K562 (cell line): Measurements from ENCODE around the gene GFAP. TPM values are rescaled to one million over a fixed set of nuclear protein-coding genes. Genes with fewer than 3 reads are reported as not detected.
A peak's percentile ranks its signal among the peaks of the same experiment; 100 is the strongest.

ENCODE experiments used
- BACH1 ChIP-seq: fragments of 200-800 bp; sonication (Bioruptor generic); IDR thresholded peaks from 2 replicates; pipeline ENCODE4 v1.6.1; 2016; ENCODE audit warnings: missing genetic modification characterization, missing compliant biosample characterization
- ELF2 ChIP-seq: fragments of 250-450 bp; sonication (Bioruptor Pico); IDR thresholded peaks from 2 replicates; pipeline ENCODE4 v1.5.0; 2021; ENCODE audit warnings: mild to moderate bottlenecking
- HCFC1 ChIP-seq: IDR thresholded peaks from 2 replicates; pipeline ENCODE4 v1.6.1; 2012; ENCODE audit warnings: low read depth, low read length, improper control_type of control experiment
- HDAC8 ChIP-seq: fragments of 450-650 bp; IDR thresholded peaks from 2 replicates; pipeline ENCODE4 v1.6.1; 2016; ENCODE audit warnings: mild to moderate bottlenecking, missing genetic modification characterization, moderate library complexity, missing compliant biosample characterization
- HLTF ChIP-seq: fragments of 450-650 bp; IDR thresholded peaks from 2 replicates; pipeline ENCODE4 v1.6.1; 2016
- HMGN3 ChIP-seq: IDR thresholded peaks from 2 replicates; pipeline ENCODE4 v1.6.1; 2011; ENCODE audit warnings: borderline replicate concordance, low read depth, mild to moderate bottlenecking, mixed read lengths, low read length; ENCODE audit not compliant: insufficient read length; ENCODE audit errors: extremely low read depth
- HNRNPUL1 ChIP-seq: fragments of 200-400 bp; formaldehyde crosslinking; IDR thresholded peaks from 2 replicates; pipeline ENCODE4 v1.6.1; 2017; ENCODE audit warnings: low read length
- KHSRP ChIP-seq: fragments of 450-650 bp; IDR thresholded peaks from 2 replicates; pipeline ENCODE4 v1.6.1; 2017
- NCOA2 ChIP-seq, 2 experiments: fragments of 450-650 bp; IDR thresholded peaks; 2 replicates each; pipeline ENCODE4 v1.6.1; 2018; ENCODE audit warnings: mild to moderate bottlenecking in 2 of 2, moderate library complexity in 1 of 2; ENCODE audit not compliant: partially characterized antibody in 2 of 2
- POLR2H ChIP-seq: IDR thresholded peaks from 2 replicates; pipeline ENCODE4 v1.6.1; 2016; ENCODE audit warnings: missing genetic modification characterization, low read depth, mild to moderate bottlenecking, control low read depth, missing compliant biosample characterization, moderate library complexity
- RFX5 ChIP-seq: IDR thresholded peaks from 2 replicates; pipeline ENCODE4 v1.6.1; 2011; ENCODE audit warnings: low read depth, mild to moderate bottlenecking, improper control_type of control experiment, low read length
- SNRNP70 ChIP-seq: fragments of 200-400 bp; formaldehyde crosslinking; optimal IDR thresholded peaks from 2 replicates; pipeline ENCODE3; 2017; ENCODE audit warnings: low read depth, low read length
- TAL1 ChIP-seq: fragments of 450-650 bp; IDR thresholded peaks from 2 replicates; pipeline ENCODE4 v1.6.1; 2016; ENCODE audit warnings: mild to moderate bottlenecking
- polyA plus RNA-seq, 8 experiments: library from polyadenylated mRNA; depleted of rRNA in 4 of 8; stranded (reverse) in 5 of 8; unstranded in 3 of 8; fragments of >200 nt; fragmentation: Nextera tagmentation in 2 of 8; fragmentation: Illumina TruSeq in 1 of 8; extraction: Ambion mirVana in 2 of 8; extraction: Trizol in 1 of 8; gene quantifications; 2 replicates each; pipeline versions ENCODE4 v1.2.1 to v1.2.3, GENCODE V29; 2011 to 2014; ENCODE audit warnings: inconsistent platforms in 1 of 8, missing spikeins in 1 of 8
- total RNA-seq, 7 experiments: library from RNA; depleted of rRNA in 6 of 7; stranded (reverse); fragments of >200 nt in 6 of 7; fragmentation: Illumina TruSeq in 2 of 7; extraction: Trizol in 2 of 7; gene quantifications; 2 replicates each; pipeline versions ENCODE4 v1.2.1 to v1.2.3, GENCODE V29; 2011 to 2021; ENCODE audit warnings: low replicate concordance in 1 of 7
- TF ChIP-seq, protein P1 (sequence below): IDR thresholded peaks from 3 replicates; pipeline ENCODE4 v1.6.1; 2011; ENCODE audit warnings: borderline replicate concordance, mild to moderate bottlenecking; ENCODE audit not compliant: insufficient read length, insufficient read depth
- TF ChIP-seq, protein P2 (sequence below): sonication (generic); formaldehyde crosslinking; IDR thresholded peaks from 2 replicates; pipeline ENCODE4 v1.8.1; 2023; ENCODE audit warnings: mild to moderate bottlenecking, missing genetic modification reagents
- TF ChIP-seq, protein P3 (sequence below), 2 experiments: fragments of 250-450 bp in 1 of 2; fragments of 450-650 bp in 1 of 2; sonication (Bioruptor Pico) in 1 of 2; IDR thresholded peaks; 2 replicates each; pipeline versions ENCODE4 v1.6.1 to v1.8.0; 2016 to 2021; ENCODE audit warnings: mild to moderate bottlenecking in 2 of 2, moderate library complexity in 2 of 2, missing compliant biosample characterization in 1 of 2, missing genetic modification characterization in 1 of 2
- TF ChIP-seq, protein P4 (sequence below), 2 experiments: IDR thresholded peaks; 2 replicates each; pipeline ENCODE4 v1.6.1; 2012; ENCODE audit warnings: improper control_type of control experiment in 2 of 2, low read depth in 2 of 2, low read length in 2 of 2, borderline replicate concordance in 1 of 2
- TF ChIP-seq, protein P5 (sequence below), 2 experiments: fragments of 450-650 bp in 1 of 2; sonication (generic) in 1 of 2; formaldehyde crosslinking; conservative IDR thresholded peaks; 2 replicates each; pipeline versions ENCODE4 v1.4.0 to v1.8.1; 2020 to 2022; ENCODE audit warnings: mild to moderate bottlenecking in 1 of 2, missing genetic modification reagents in 1 of 2

The GFAP gene
- total and polyA plus RNA-seq, 9 of the 15 experiments (the other 6 are each of a cell fraction or from before 2014, with no cell fraction given): 0.07 to 1.4 (median 0.60) TPM; not detected in 1

DNA sequence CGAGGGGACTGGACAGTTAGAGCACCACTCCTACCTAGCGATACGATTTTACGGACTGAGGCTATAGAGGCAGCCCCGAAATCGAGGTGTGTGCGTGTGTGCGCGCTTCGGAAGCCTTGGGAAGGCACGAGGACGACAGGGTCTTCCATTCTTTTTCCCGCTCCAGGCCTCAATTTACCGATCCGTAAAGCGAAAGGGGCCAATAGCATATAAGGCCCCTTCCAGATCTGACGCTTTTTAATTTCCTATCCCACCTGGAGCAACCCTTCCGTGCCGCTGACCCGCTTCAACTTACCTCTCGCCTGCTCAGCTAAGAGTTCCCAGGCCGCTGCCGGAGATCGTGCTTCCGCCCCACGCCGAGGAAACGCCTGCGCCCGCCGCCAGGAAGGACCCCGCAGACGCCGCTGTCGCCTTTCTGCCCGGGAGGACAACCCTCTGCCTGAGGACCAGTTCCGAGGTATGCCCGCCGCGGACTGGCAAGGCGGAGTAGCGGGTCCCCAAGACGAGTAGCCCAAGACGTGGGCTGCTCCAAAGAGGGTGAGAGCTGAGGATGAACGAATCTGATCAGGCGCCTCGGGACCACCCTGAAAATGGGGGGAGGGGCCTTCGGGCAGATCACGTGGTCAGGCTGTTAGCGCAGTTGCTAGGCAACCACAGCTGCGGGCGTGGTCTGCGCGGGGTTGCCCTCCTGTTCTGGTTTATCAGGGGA, 16.1 kb downstream of the GFAP start, which contains the start of gene EFTUD2 (continued):
- TF ChIP-seq HDAC8 (tag) (0 out of 2 replicates have a peak, but pooled peaks have one; percentile 16), HLTF (peak; percentile 47; the same call in 1 of the 2 replicates), RFX5 (0 out of 2 replicates have a peak, but pooled peaks have one; percentile 48), SNRNP70 (no peak), HNRNPUL1 (no peak), BACH1 (tag) (0 out of 2 replicates have a peak, but pooled peaks have one; percentile 49), POLR2H (peak; percentile 56; the same call in 1 of the 2 replicates), ELF2 (CRISPR knock-in tag) (peak; percentile 99), NCOA2 (IDR thresholded peaks at IDR 0.05; ENCODE audit: partially characterized antibody in 2 of 2) (peak in 1 of 2 experiments; percentile 99), HMGN3 (peak; percentile 63), KHSRP (peak; percentile 41; the same call in 1 of the 2 replicates), TAL1 (0 out of 2 replicates have a peak, but pooled peaks have one; percentile 48), HCFC1 (peak; percentile 94)
- TF ChIP-seq, protein P1, sequence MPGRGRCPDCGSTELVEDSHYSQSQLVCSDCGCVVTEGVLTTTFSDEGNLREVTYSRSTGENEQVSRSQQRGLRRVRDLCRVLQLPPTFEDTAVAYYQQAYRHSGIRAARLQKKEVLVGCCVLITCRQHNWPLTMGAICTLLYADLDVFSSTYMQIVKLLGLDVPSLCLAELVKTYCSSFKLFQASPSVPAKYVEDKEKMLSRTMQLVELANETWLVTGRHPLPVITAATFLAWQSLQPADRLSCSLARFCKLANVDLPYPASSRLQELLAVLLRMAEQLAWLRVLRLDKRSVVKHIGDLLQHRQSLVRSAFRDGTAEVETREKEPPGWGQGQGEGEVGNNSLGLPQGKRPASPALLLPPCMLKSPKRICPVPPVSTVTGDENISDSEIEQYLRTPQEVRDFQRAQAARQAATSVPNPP: no peak
- TF ChIP-seq, protein P2, sequence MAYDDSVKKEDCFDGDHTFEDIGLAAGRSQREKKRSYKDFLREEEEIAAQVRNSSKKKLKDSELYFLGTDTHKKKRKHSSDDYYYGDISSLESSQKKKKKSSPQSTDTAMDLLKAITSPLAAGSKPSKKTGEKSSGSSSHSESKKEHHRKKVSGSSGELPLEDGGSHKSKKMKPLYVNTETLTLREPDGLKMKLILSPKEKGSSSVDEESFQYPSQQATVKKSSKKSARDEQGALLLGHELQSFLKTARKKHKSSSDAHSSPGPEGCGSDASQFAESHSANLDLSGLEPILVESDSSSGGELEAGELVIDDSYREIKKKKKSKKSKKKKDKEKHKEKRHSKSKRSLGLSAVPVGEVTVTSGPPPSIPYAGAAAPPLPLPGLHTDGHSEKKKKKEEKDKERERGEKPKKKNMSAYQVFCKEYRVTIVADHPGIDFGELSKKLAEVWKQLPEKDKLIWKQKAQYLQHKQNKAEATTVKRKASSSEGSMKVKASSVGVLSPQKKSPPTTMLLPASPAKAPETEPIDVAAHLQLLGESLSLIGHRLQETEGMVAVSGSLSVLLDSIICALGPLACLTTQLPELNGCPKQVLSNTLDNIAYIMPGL (CRISPR knock-in tag): peak; percentile 93
- TF ChIP-seq, protein P3, sequence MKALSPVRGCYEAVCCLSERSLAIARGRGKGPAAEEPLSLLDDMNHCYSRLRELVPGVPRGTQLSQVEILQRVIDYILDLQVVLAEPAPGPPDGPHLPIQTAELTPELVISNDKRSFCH (CRISPR knock-in tag; IDR thresholded peaks at IDR 0.05): no peak
- TF ChIP-seq, protein P3 (tag; IDR thresholded peaks at IDR 0.05): peak; percentile 83
- TF ChIP-seq, protein P4, sequence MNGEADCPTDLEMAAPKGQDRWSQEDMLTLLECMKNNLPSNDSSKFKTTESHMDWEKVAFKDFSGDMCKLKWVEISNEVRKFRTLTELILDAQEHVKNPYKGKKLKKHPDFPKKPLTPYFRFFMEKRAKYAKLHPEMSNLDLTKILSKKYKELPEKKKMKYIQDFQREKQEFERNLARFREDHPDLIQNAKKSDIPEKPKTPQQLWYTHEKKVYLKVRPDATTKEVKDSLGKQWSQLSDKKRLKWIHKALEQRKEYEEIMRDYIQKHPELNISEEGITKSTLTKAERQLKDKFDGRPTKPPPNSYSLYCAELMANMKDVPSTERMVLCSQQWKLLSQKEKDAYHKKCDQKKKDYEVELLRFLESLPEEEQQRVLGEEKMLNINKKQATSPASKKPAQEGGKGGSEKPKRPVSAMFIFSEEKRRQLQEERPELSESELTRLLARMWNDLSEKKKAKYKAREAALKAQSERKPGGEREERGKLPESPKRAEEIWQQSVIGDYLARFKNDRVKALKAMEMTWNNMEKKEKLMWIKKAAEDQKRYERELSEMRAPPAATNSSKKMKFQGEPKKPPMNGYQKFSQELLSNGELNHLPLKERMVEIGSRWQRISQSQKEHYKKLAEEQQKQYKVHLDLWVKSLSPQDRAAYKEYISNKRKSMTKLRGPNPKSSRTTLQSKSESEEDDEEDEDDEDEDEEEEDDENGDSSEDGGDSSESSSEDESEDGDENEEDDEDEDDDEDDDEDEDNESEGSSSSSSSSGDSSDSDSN (IDR thresholded peaks at IDR 0.05; ENCODE audit: borderline replicate concordance in 1 of 2, low read depth in 2 of 2, low read length in 2 of 2): peak in 1 of 2 experiments; percentile 53; a peak in 1 of 4 replicates
- TF ChIP-seq, protein P5, sequence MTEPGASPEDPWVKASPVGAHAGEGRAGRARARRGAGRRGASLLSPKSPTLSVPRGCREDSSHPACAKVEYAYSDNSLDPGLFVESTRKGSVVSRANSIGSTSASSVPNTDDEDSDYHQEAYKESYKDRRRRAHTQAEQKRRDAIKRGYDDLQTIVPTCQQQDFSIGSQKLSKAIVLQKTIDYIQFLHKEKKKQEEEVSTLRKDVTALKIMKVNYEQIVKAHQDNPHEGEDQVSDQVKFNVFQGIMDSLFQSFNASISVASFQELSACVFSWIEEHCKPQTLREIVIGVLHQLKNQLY (CRISPR knock-in tag; conservative IDR thresholded peaks at IDR 0.05): no peak
